K562 (cell line): ENCODE data around the gene PRKD2. TPM values are rescaled to one million over a fixed set of nuclear protein-coding genes. Genes with fewer than 3 reads are reported as not detected.

Experiments
- ATAC-seq: fragments of 200-7000 bp; cut with Tn5 transposase; 3 replicates; pipeline ENCODE4 v1.9.1; 2020; ENCODE audit warnings: moderate library complexity
- BruUV-seq: library from RNA; stranded (reverse); fragments of 400-500 nt; replicated peaks from 2 replicates; lab custom pipeline; 2021; lab: Mats Ljungman, UMichigan
- CTCF ChIA-PET: fragments of 300-600 bp; formaldehyde crosslinking; extraction: SDS; loops from one replicate; lab custom pipeline; 2021; ENCODE audit warnings: low intra/inter-chr PET ratio; lab: Yijun Ruan, JAX
- POLR2A ChIA-PET: fragments of 300-600, 350-650 bp; sonication (Branson Sonifier 250); formaldehyde crosslinking; extraction: SDS; loops from one replicate; lab custom pipeline; 2021; ENCODE audit warnings: antibody characterized with exemption, inconsistent platforms; lab: Yijun Ruan, JAX
- DNase-seq, 4 experiments: peaks; one replicate each; pipeline versions ENCODE4 v3.0.0 to v3.0.0-alpha.2; 2011 to 2018; ENCODE audit warnings: low spot score in 3 of 4, mixed read lengths in 3 of 4; ENCODE audit errors: extremely low read depth in 1 of 4
- FAIRE-seq: peaks from 2 replicates; lab custom pipeline; 2011; peaks lifted over from hg19 to GRCh38; lab: Jason Lieb, UNC
- H2AFZ ChIP-seq: 2 replicates; pipeline ENCODE4 v1.6.0; 2011; ENCODE audit warnings: low read depth, low read length, control low read depth, inconsistent platforms
- H3K27ac ChIP-seq: fragments of 200-600 bp; 3 replicates; pipeline ENCODE4 v1.8.0; 2011; ENCODE audit warnings: low read depth, mild to moderate bottlenecking, control low read depth, inconsistent platforms, low read length, moderate library complexity, mixed read lengths; ENCODE audit errors: extremely low read depth
- H3K27me3 ChIP-seq, 2 experiments: fragments of 300-600 bp in 1 of 2; 2 replicates in 1 of 2; 3 replicates in 1 of 2; pipeline versions ENCODE4 v1.6.0 to v1.8.0; 2011; ENCODE audit warnings: inconsistent platforms in 2 of 2, low read length in 2 of 2, mild to moderate bottlenecking in 1 of 2, mixed read lengths in 1 of 2, moderate library complexity in 1 of 2; ENCODE audit not compliant: control insufficient read depth in 2 of 2, insufficient read depth in 2 of 2
- H3K36me3 ChIP-seq: fragments of 300-600 bp; 3 replicates; pipeline ENCODE4 v1.8.0; 2011; ENCODE audit warnings: mild to moderate bottlenecking, low read length, inconsistent platforms; ENCODE audit not compliant: control insufficient read depth, insufficient read depth
- H3K4me1 ChIP-seq, 2 experiments: fragments of 200-600 bp in 1 of 2; replicated peaks in 1 of 2; 2 replicates in 1 of 2; 3 replicates in 1 of 2; pipeline versions ENCODE4 v1.5.1 to v1.8.0; 2011; ENCODE audit warnings: inconsistent platforms in 2 of 2, low read length in 2 of 2, mild to moderate bottlenecking in 1 of 2, mixed read lengths in 1 of 2, moderate library complexity in 1 of 2; ENCODE audit not compliant: control insufficient read depth in 2 of 2, insufficient read depth in 2 of 2
- H3K4me2 ChIP-seq: 2 replicates; pipeline ENCODE4 v1.6.1; 2011; ENCODE audit warnings: low read length, control low read depth, inconsistent platforms, mixed read lengths; ENCODE audit not compliant: insufficient read depth
- H3K4me3 ChIP-seq: fragments of 200-600 bp; sonication (generic), shearing (Covaris generic); 2 replicates; pipeline ENCODE4 v1.5.1; 2016; ENCODE audit warnings: control low read depth, inconsistent platforms
- H3K79me2 ChIP-seq: fragments of 200-600 bp; 3 replicates; pipeline ENCODE4 v1.8.0; 2011; ENCODE audit warnings: low read length, inconsistent platforms; ENCODE audit not compliant: control insufficient read depth, insufficient read depth
- H3K9ac ChIP-seq, 2 experiments: 2 replicates each; pipeline versions ENCODE4 v1.6.0 to v1.6.1; 2011; ENCODE audit warnings: low read depth in 2 of 2, low read length in 2 of 2, control low read depth in 1 of 2, inconsistent platforms in 1 of 2, mild to moderate bottlenecking in 1 of 2, mixed read lengths in 1 of 2; ENCODE audit not compliant: insufficient read depth in 1 of 2
- H3K9me1 ChIP-seq: one replicate; pipeline ENCODE4 v1.6.0; 2011; ENCODE audit warnings: inconsistent platforms, mild to moderate bottlenecking, low read length, moderate library complexity; ENCODE audit not compliant: control insufficient read depth, insufficient read depth
- H3K9me3 ChIP-seq: replicated peaks from 2 replicates; pipeline ENCODE4 v1.5.1; 2011; ENCODE audit warnings: low read depth, low read length, inconsistent platforms; ENCODE audit not compliant: control insufficient read depth, insufficient read depth
- H4K20me1 ChIP-seq: replicated peaks from 2 replicates; pipeline ENCODE4 v1.6.1; 2011; ENCODE audit warnings: low read length, inconsistent platforms, mixed read lengths; ENCODE audit not compliant: control insufficient read depth, insufficient read depth
- FOXA3 ChIP-seq, 2 experiments: fragments of 450-650 bp in 1 of 2; sonication (generic) in 1 of 2; formaldehyde crosslinking; IDR thresholded peaks in 1 of 2; conservative IDR thresholded peaks in 1 of 2; 2 replicates each; pipeline versions ENCODE4 v1.4.0 to v1.8.0; 2020 to 2022; ENCODE audit warnings: mild to moderate bottlenecking in 2 of 2, missing genetic modification reagents in 1 of 2
- HIVEP1 ChIP-seq: fragments of 250-450 bp; sonication (Bioruptor Pico); IDR thresholded peaks from 2 replicates; pipeline ENCODE4 v1.4.0; 2020; ENCODE audit warnings: mild to moderate bottlenecking
- HNRNPK ChIP-seq: fragments of 200-400 bp; formaldehyde crosslinking; IDR thresholded peaks from one replicate; pipeline ENCODE4 v1.6.1; 2018; ENCODE audit warnings: mild to moderate bottlenecking, low read depth, low read length; ENCODE audit not compliant: poor library complexity, severe bottlenecking
- MAX ChIP-seq: sonication (generic); formaldehyde crosslinking; IDR thresholded peaks from 2 replicates; pipeline ENCODE4 v1.9.0; 2022; ENCODE audit warnings: mild to moderate bottlenecking, missing genetic modification reagents
- MYBL2 ChIP-seq, 2 experiments: fragments of 450-650 bp in 1 of 2; sonication (generic) in 1 of 2; formaldehyde crosslinking in 1 of 2; IDR thresholded peaks; 2 replicates each; pipeline versions ENCODE4 v1.6.1 to v1.8.1; 2017 to 2022; ENCODE audit warnings: borderline replicate concordance in 1 of 2, inconsistent platforms in 1 of 2, low read depth in 1 of 2, mild to moderate bottlenecking in 1 of 2, missing genetic modification reagents in 1 of 2, moderate library complexity in 1 of 2
- MYNN ChIP-seq, 2 experiments: sonication (generic); formaldehyde crosslinking in 1 of 2; IDR thresholded peaks; 2 replicates each; pipeline versions ENCODE4 v1.5.0 to v1.6.1; 2016 to 2020; ENCODE audit warnings: antibody characterized with exemption in 1 of 2, missing genetic modification reagents in 1 of 2
- PATZ1 ChIP-seq: fragments of 250-450 bp; sonication (Bioruptor Pico); IDR thresholded peaks from 2 replicates; pipeline ENCODE4 v1.5.0; 2020; ENCODE audit warnings: mild to moderate bottlenecking, borderline replicate concordance
- RBM14 ChIP-seq: fragments of 200-400 bp; formaldehyde crosslinking; IDR thresholded peaks from 2 replicates; pipeline ENCODE4 v1.6.1; 2018; ENCODE audit warnings: low read depth, mild to moderate bottlenecking, low read length, moderate library complexity, borderline replicate concordance; ENCODE audit not compliant: insufficient read depth
- ZBTB49 ChIP-seq: sonication (generic); formaldehyde crosslinking; IDR thresholded peaks from 2 replicates; pipeline ENCODE4 v1.8.0; 2022; ENCODE audit warnings: missing genetic modification reagents, mild to moderate bottlenecking, borderline replicate concordance
- ZNF41 ChIP-seq: fragments of 250-450 bp; sonication (Bioruptor Pico); conservative IDR thresholded peaks from 2 replicates; pipeline ENCODE4 v1.4.0; 2020; ENCODE audit warnings: mild to moderate bottlenecking
- WGBS: fragments of 100-300 bp; shearing (Covaris generic); methylation state at CpG from one replicate; pipeline ENCODE4 v1.1.6; 2016; ENCODE audit warnings: low coverage, mixed read lengths; ENCODE audit not compliant: insufficient coverage; ENCODE audit errors: missing lambda C conversion rate; 5-methylcytosine and 5-hydroxymethylcytosine counted together
- in situ Hi-C: fragments of 300-500 bp; cut with MboI; formaldehyde crosslinking; loops from 4 replicates; pipeline ENCODE4 v1.15.0; 2018; ENCODE audit warnings: inconsistent platforms, mixed read lengths
- intact Hi-C: fragments of 100-400 bp; cut with micrococcal nuclease; formaldehyde crosslinking; loops from 2 replicates; pipeline ENCODE4 v1.14.2; 2022
- polyA plus RNA-seq, 8 experiments: library from polyadenylated mRNA; depleted of rRNA in 4 of 8; stranded (reverse) in 5 of 8; unstranded in 3 of 8; fragments of >200 nt; fragmentation: Nextera tagmentation in 2 of 8; fragmentation: Illumina TruSeq in 1 of 8; extraction: Ambion mirVana in 2 of 8; extraction: Trizol in 1 of 8; gene quantifications; 2 replicates each; pipeline versions ENCODE4 v1.2.1 to v1.2.3, GENCODE V29; 2011 to 2014; ENCODE audit warnings: inconsistent platforms in 1 of 8, missing spikeins in 1 of 8
- total RNA-seq, 7 experiments: library from RNA; depleted of rRNA in 6 of 7; stranded (reverse); fragments of >200 nt in 6 of 7; fragmentation: Illumina TruSeq in 2 of 7; extraction: Trizol in 2 of 7; gene quantifications; 2 replicates each; pipeline versions ENCODE4 v1.2.1 to v1.2.3, GENCODE V29; 2011 to 2021; ENCODE audit warnings: low replicate concordance in 1 of 7
- TF ChIP-seq, protein P1 (sequence below): sonication (generic); formaldehyde crosslinking; IDR thresholded peaks from 2 replicates; pipeline ENCODE4 v1.8.1; 2023; ENCODE audit warnings: mild to moderate bottlenecking, missing genetic modification reagents
- TF ChIP-seq, protein P2 (sequence below): sonication (generic); formaldehyde crosslinking; IDR thresholded peaks from 2 replicates; pipeline ENCODE4 v1.8.1; 2022; ENCODE audit warnings: missing genetic modification reagents

Gene PRKD2
- total and polyA plus RNA-seq, 9 of the 15 experiments (the other 6 are each of a cell fraction or from before 2014, with no cell fraction given) = 1.8 to 60.0 (median 15.0) TPM

GRCh38 chr19:46737298-46737654 is 20.4 kb upstream of the PRKD2 start:
- peaks cover 69% of the 10 kb centered on the region for H3K79me2 ChIP-seq
- 14% methylated on average over 7 of the region's 7 CpGs for WGBS
- TF ChIP-seq HIVEP1 = no peak
- TF ChIP-seq, protein P1, sequence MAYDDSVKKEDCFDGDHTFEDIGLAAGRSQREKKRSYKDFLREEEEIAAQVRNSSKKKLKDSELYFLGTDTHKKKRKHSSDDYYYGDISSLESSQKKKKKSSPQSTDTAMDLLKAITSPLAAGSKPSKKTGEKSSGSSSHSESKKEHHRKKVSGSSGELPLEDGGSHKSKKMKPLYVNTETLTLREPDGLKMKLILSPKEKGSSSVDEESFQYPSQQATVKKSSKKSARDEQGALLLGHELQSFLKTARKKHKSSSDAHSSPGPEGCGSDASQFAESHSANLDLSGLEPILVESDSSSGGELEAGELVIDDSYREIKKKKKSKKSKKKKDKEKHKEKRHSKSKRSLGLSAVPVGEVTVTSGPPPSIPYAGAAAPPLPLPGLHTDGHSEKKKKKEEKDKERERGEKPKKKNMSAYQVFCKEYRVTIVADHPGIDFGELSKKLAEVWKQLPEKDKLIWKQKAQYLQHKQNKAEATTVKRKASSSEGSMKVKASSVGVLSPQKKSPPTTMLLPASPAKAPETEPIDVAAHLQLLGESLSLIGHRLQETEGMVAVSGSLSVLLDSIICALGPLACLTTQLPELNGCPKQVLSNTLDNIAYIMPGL (CRISPR knock-in tag) = no peak
- no peak for TF ChIP-seq PATZ1 (CRISPR knock-in tag)
- no peak for TF ChIP-seq HNRNPK
- TF ChIP-seq ZNF41 (CRISPR knock-in tag) = no peak
- TF ChIP-seq RBM14 = no peak
- TF ChIP-seq FOXA3 (CRISPR knock-in tag; conservative IDR thresholded peaks at IDR 0.05 in 1 of 2, IDR thresholded peaks at IDR 0.05 in 1 of 2) = peak in 1 of 2 experiments; percentile 62; a peak in 2 of 4 replicates
- TF ChIP-seq MYNN (IDR thresholded peaks at IDR 0.05) = no peak
- no peak for TF ChIP-seq MYNN (CRISPR knock-in tag; IDR thresholded peaks at IDR 0.05)
- TF ChIP-seq MYBL2 (IDR thresholded peaks at IDR 0.05; ENCODE audit: low read depth) = no peak
- no peak for TF ChIP-seq MYBL2 (CRISPR knock-in tag; IDR thresholded peaks at IDR 0.05; ENCODE audit: borderline replicate concordance)
- TF ChIP-seq, protein P2, sequence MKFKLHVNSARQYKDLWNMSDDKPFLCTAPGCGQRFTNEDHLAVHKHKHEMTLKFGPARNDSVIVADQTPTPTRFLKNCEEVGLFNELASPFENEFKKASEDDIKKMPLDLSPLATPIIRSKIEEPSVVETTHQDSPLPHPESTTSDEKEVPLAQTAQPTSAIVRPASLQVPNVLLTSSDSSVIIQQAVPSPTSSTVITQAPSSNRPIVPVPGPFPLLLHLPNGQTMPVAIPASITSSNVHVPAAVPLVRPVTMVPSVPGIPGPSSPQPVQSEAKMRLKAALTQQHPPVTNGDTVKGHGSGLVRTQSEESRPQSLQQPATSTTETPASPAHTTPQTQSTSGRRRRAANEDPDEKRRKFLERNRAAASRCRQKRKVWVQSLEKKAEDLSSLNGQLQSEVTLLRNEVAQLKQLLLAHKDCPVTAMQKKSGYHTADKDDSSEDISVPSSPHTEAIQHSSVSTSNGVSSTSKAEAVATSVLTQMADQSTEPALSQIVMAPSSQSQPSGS (CRISPR knock-in tag) = no peak
- no peak for TF ChIP-seq ZBTB49 (CRISPR knock-in tag)
- 0 out of 2 replicates have a peak, but pooled peaks have one; percentile 1 for TF ChIP-seq MAX (CRISPR knock-in tag)

More at GRCh38 chr19:46737298-46737654, 20.4 kb upstream of the PRKD2 start:
- H3K27ac ChIP-seq = peak overlapping the region; percentile 82
- peak; percentile 46 for ATAC-seq
- ChIA-PET CTCF (no interaction called here), POLR2A (interaction anchor here (0.6 to 1.5 kb wide), 10 partner anchors 8 to 577 kb away, joined by 3 to 7 read pairs (median 4); partner anchors contain the start of gene PRKD2)
- peak overlapping the region; percentile 19 to 82; a peak in 1 of 4 replicates for H3K9ac ChIP-seq
- H3K4me2 ChIP-seq = peak overlapping the region; percentile 79
- H3K36me3 ChIP-seq = peaks cover 82% of the 10 kb centered on the region; the same call in 2 of the 3 replicates
- H3K9me1 ChIP-seq = peaks cover 5% of the 10 kb centered on the region
- peaks cover 31 to 59% of the 10 kb centered on the region in 2 experiments for H3K4me1 ChIP-seq
- intact Hi-C loops = no loop called here
- H4K20me1 ChIP-seq = peaks cover 51% of the 10 kb centered on the region
- peak; percentile 39 to 71 (median 50) for DNase-seq
- H2AFZ ChIP-seq = no peak overlapping the region
- H3K9me3 ChIP-seq = no peaks in the 10 kb centered on the region
- FAIRE-seq = no peak
- no peaks in the 10 kb centered on the region for H3K27me3 ChIP-seq
- no peak overlapping the region for H3K4me3 ChIP-seq
- BruUV-seq = no TSS peak
- in situ Hi-C loops = no loop called here
